Fibroblast of skin of left biceps (primary cell): ENCODE results near the gene KLK8.
"Not testable (repeated sequence)": the region's sequence is repeated elsewhere in the genome, so short reads cannot be mapped to it uniquely, and the experiment has no call there.

Experiments
- DNase-seq, 2 experiments: peaks; one replicate each; pipeline ENCODE4 v3.0.0-alpha.2; 2013; ENCODE audit warnings: low read depth in 2 of 2

The KLK8 gene

GRCh38 chr19:51016798-51017683, 15.6 kb upstream of the KLK8 start:
- no peak for DNase-seq

GRCh38 chr19:51015691-51016267, 14.4 kb upstream of the KLK8 start:
- DNase-seq = no peak

GRCh38 chr19:51014242-51014641, 12.8 kb upstream of the KLK8 start:
- DNase-seq = no peak

GRCh38 chr19:51012661-51013190, 11.3 kb upstream of the KLK8 start:
- DNase-seq = no peak

GRCh38 chr19:51010066-51010795, 8.8 kb upstream of the KLK8 start:
- DNase-seq = no peak

- DNase-seq = no peak
Observed at GRCh38 chr19:51009061-51009891, 7.9 kb upstream of the KLK8 start.

- DNase-seq = no peak
Observed at GRCh38 chr19:51007488-51007887, 6.1 kb upstream of the KLK8 start.

GRCh38 chr19:51006406-51006805, 5.0 kb upstream of the KLK8 start:
- DNase-seq = no peak

GRCh38 chr19:51005248-51005647, 3.8 kb upstream of the KLK8 start:
- DNase-seq = no peak

- no peak for DNase-seq
Observed at GRCh38 chr19:51003316-51003715, 1.9 kb upstream of the KLK8 start.

GRCh38 chr19:51002542-51003311, 1.3 kb upstream of the KLK8 start:
- no peak for DNase-seq

GRCh38 chr19:51002089-51002532, 707 bp upstream of the KLK8 start:
- DNase-seq = no peak

GRCh38 chr19:51000981-51001380, 423 bp downstream of the KLK8 start:
- DNase-seq = no peak

- DNase-seq = no peak
Observed at GRCh38 chr19:51000426-51000825, 978 bp downstream of the KLK8 start.

- no peak for DNase-seq
Observed at GRCh38 chr19:50998686-50999085, 2.7 kb downstream of the KLK8 start.

- DNase-seq = no peak
Observed at GRCh38 chr19:50998061-50998460, 3.3 kb downstream of the KLK8 start.

GRCh38 chr19:50994129-50994528, 7.3 kb downstream of the KLK8 start:
- no peak for DNase-seq

GRCh38 chr19:50992666-50993035, 8.8 kb downstream of the KLK8 start:
- DNase-seq = no peak

- not testable (repeated sequence) for DNase-seq
Observed at GRCh38 chr19:50984416-50984815, 17.0 kb downstream of the KLK8 start.

- DNase-seq = no peak
Observed at GRCh38 chr19:50983625-50984292, 17.6 kb downstream of the KLK8 start, which contains the start of gene KLK7. Gene KLK7, minus strand, starts transcription at chr19:50983917. Its CDS starts 1,518 bp downstream, at chr19:50982399.
